GM12872 (cell line): ENCODE data around the gene POU3F1.

Experiments used
- TF ChIP-seq, protein P1 (sequence below): IDR thresholded peaks from 3 replicates; pipeline ENCODE4 v1.5.1; 2011; ENCODE audit warnings: low read depth, mild to moderate bottlenecking, low read length, moderate library complexity; ENCODE audit not compliant: insufficient read depth

POU3F1 gene

GRCh38 chr1:38053416-38054091 is 7.0 kb upstream of the POU3F1 start:
- TF ChIP-seq, protein P1, sequence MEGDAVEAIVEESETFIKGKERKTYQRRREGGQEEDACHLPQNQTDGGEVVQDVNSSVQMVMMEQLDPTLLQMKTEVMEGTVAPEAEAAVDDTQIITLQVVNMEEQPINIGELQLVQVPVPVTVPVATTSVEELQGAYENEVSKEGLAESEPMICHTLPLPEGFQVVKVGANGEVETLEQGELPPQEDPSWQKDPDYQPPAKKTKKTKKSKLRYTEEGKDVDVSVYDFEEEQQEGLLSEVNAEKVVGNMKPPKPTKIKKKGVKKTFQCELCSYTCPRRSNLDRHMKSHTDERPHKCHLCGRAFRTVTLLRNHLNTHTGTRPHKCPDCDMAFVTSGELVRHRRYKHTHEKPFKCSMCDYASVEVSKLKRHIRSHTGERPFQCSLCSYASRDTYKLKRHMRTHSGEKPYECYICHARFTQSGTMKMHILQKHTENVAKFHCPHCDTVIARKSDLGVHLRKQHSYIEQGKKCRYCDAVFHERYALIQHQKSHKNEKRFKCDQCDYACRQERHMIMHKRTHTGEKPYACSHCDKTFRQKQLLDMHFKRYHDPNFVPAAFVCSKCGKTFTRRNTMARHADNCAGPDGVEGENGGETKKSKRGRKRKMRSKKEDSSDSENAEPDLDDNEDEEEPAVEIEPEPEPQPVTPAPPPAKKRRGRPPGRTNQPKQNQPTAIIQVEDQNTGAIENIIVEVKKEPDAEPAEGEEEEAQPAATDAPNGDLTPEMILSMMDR: no peak

DNA sequence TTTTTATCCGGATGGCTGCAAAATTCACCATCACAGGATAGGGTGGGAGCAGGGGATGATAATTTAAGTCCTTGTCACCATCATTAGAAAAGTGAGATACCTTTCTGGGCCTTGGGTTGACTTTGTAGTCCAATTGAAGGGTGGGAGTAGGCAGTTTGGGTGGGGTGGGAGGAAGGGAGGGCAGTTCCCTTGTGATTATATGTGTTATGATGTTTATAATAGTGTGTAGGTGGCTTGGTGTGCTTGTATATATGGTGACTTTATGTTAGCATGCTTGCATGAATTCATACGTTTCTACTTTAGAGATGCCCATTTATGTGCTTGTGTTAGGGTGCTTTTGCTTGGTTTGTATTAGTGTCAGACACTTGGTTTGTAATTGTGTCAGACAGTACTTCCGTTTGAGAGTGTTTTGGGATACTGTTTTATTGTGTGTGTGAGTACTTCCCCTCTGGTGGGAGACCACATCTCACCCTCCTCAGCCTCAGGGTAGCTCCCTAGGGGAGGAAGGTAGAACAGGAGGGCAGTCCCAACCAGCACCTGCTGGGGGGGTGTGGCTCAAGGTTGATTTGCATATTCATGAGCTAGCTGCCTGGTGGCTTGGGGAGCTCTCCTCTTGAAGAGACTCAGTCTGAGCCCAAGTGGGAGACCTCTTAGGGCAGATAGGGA is 6.3 kb upstream of the POU3F1 start:
- TF ChIP-seq, protein P1: no peak

DNA sequence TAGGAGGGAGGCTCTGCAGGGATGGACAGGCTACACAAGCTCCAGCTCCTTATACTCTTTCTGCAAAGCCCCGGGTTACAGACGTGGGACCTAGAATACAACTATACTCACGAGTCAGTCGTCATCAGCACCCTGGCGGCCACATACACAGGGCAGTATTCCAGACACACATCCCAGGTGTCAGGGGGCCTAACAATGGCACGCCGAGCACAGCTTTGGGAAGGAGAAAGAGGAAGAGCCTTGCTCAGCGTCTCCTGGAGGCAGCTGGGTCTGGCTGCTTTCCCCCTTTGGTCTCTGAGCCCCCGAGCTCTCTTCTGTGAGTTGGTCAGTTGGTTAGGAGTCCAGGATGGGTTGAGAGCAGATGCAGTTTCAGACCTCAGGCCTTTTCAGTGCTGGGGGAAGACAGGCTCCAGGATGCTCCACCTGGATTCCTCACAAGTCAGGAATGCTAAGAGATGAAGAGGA is 4.5 kb upstream of the POU3F1 start:
- TF ChIP-seq, protein P1: 0 out of 3 replicates have a peak, but pooled peaks have one; percentile 18

DNA sequence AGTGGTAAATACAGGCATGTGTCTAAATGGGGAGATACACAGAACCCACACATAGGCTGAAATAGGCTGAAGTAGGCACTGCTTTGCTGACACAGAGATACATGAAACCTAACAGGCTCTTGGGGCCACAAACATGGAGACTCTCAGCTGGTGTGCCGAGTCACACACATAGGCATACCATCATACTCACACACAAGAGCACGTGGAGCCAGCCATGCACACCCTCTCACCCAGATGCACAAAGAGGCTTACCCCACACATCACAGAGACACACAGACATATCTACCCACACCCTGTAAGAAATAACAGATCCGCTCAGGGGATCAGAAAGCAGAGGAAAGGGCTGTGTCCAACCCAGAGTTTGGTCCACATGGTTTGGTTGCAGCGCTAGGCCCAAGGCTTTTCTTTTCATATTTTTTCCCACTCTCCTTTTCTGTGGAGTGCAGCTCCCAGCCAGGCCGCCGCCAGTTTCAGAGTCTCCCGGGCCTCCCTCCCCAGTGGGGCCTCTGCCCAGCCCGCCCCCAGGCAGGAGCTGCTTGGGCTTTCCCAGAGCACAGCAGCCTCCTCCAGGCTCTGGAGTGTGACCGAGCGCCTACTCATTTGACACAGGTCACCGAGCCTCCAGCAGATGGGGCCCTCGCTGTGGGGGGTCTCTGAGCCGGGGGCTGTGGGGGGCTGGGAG is 3.9 kb upstream of the POU3F1 start:
- TF ChIP-seq, protein P1: no peak

DNA sequence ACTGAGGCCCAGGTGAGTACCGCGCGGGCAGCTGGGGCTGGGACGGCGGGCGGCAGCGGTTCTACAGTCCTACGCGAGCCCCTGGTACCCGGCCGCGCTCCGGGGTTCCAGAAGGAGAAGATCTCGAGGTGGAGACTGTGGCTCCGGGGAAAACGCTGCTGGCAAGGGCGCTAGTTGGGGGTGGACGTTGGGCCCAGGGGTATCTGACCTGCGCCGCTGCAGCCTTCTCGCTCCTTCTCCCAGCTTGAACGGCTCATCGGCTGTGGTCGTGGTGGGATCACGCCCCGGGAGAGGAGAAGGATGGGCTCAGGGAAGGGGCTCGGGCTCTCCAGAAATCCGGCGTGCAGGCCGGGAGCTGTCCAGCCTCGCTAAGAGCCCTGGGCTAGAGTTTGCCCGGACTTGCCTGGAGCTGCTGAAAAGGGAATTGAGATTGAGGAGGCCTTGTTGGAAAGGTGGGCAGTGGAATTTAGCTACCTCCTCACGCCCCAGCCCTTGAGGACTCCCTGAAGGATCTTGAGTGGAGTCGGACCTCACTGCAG is 1.1 kb upstream of the POU3F1 start:
- TF ChIP-seq, protein P1: no peak

DNA sequence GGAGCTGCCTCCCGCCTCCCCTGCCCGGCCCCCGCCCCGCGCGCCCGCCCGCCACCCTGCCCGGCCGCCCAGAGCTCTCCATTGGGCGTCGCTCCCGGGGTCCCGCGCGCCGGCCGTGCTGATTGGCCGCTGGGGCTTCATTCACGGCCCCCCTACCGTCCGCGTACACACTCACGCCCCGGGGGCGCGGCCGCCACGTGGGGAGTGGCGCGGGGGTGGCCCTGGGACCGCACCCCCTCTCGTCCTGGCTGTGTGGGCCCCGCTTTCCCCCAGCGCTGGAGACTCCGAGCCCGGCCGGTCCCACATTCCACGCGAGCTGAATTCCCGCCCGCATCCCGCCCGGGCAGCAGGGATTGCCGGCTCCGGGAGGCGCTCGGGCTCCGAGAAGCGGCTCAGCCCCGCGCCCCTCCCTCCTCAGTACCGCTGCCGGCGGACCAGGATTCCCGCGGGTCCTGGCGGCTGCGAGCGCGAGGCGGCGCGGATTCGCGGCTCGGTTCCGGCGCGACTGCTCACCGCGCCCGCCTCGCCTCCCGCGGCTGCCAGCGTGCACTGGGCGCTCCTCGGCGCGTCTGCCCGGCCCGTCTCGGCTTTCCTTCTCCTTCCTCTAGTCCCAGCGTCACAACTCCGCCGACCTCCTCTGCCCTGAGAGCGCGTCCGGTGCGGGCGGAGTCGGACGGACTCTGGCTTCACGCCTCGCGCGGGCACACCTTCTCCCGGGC is 450 bp upstream of the POU3F1 start:
- TF ChIP-seq, protein P1: no peak
